Endothelial cell of umbilical vein (primary cell): ENCODE measurements around the gene SAA2. TPM values are rescaled to one million over a fixed set of nuclear protein-coding genes. Genes with fewer than 3 reads are reported as not detected.
"Not testable (repeated sequence)": the region's sequence is repeated elsewhere in the genome, so short reads cannot be mapped to it uniquely, and the experiment has no call there.

ENCODE experiments used
- BruUV-seq: library from RNA; stranded (reverse); fragments of 400-500 nt; replicated peaks from 2 replicates; lab custom pipeline; 2021; lab: Mats Ljungman, UMichigan
- CTCF ChIA-PET: fragments of 300-600, 350-600 bp; sonication (Branson Sonifier 250); formaldehyde crosslinking; loops from one replicate; lab custom pipeline; 2021; ENCODE audit warnings: antibody characterized with exemption, inconsistent platforms; lab: Charles Lee
- POLR2A ChIA-PET: fragments of 300-600, 350-600 bp; sonication (Branson Sonifier 250); formaldehyde crosslinking; loops from one replicate; lab custom pipeline; 2021; ENCODE audit warnings: antibody characterized with exemption, inconsistent platforms; lab: Charles Lee
- DNase-seq: peaks from one replicate; pipeline ENCODE4 v3.0.0-alpha.2; 2011; ENCODE audit warnings: low read depth, low spot score
- FAIRE-seq: peaks from 2 replicates; lab custom pipeline; 2011; peaks lifted over from hg19 to GRCh38; lab: Jason Lieb, UNC
- H2AFZ ChIP-seq: 2 replicates; pipeline ENCODE4 v1.6.0; 2012; ENCODE audit warnings: low read depth, low read length, control low read depth, inconsistent platforms
- H3K27ac ChIP-seq: 2 replicates; pipeline ENCODE4 v1.5.1; 2011; ENCODE audit warnings: low read depth, mild to moderate bottlenecking, control low read depth, low read length, moderate library complexity; ENCODE audit not compliant: insufficient read depth
- H3K27me3 ChIP-seq, 2 experiments: 2 replicates each; pipeline versions ENCODE4 v1.6.0 to v1.6.1; 2011; ENCODE audit warnings: low read length in 2 of 2, mixed read lengths in 1 of 2; ENCODE audit not compliant: control insufficient read depth in 2 of 2, insufficient read depth in 2 of 2
- H3K36me3 ChIP-seq, 2 experiments: 2 replicates in 1 of 2; 3 replicates in 1 of 2; pipeline ENCODE4 v1.5.1; 2011; ENCODE audit warnings: low read length in 2 of 2, mild to moderate bottlenecking in 1 of 2, moderate library complexity in 1 of 2; ENCODE audit not compliant: control insufficient read depth in 2 of 2, insufficient read depth in 2 of 2; ENCODE audit errors: extremely low read depth in 1 of 2
- H3K4me1 ChIP-seq: 3 replicates; pipeline ENCODE4 v1.5.1; 2011; ENCODE audit warnings: mild to moderate bottlenecking, low read length; ENCODE audit not compliant: control insufficient read depth, insufficient read depth; ENCODE audit errors: extremely low read depth
- H3K4me2 ChIP-seq: 2 replicates; pipeline ENCODE4 v1.6.1; 2011; ENCODE audit warnings: low read length, control low read depth, mixed read lengths; ENCODE audit not compliant: insufficient read depth
- H3K4me3 ChIP-seq, 3 experiments: fragments of 200-600 bp in 1 of 3; sonication (generic), shearing (Covaris generic) in 1 of 3; replicated peaks in 1 of 3; 2 replicates each; pipeline ENCODE4 v1.5.1; 2011 to 2016; ENCODE audit warnings: control low read depth in 3 of 3, low read length in 3 of 3, mild to moderate bottlenecking in 2 of 3, inconsistent platforms in 1 of 3, low read depth in 1 of 3, moderate library complexity in 1 of 3; ENCODE audit not compliant: insufficient read depth in 1 of 3
- H3K79me2 ChIP-seq: 2 replicates; pipeline ENCODE4 v1.6.0; 2012; ENCODE audit warnings: low read length, inconsistent platforms; ENCODE audit not compliant: control insufficient read depth, insufficient read depth
- H3K9ac ChIP-seq: replicated peaks from 2 replicates; pipeline ENCODE3; 2011; ENCODE audit warnings: low read length, control low read depth; ENCODE audit not compliant: insufficient read depth; ENCODE audit errors: extremely low read depth
- H3K9me1 ChIP-seq: replicated peaks from 3 replicates; pipeline ENCODE4 v1.6.0; 2011; ENCODE audit warnings: mild to moderate bottlenecking, low read length; ENCODE audit not compliant: control insufficient read depth, insufficient read depth; ENCODE audit errors: extremely low read depth
- H3K9me3 ChIP-seq: replicated peaks from 2 replicates; pipeline ENCODE4 v1.5.1; 2012; ENCODE audit warnings: low read length, inconsistent platforms; ENCODE audit not compliant: control insufficient read depth, insufficient read depth
- H4K20me1 ChIP-seq: replicated peaks from 2 replicates; pipeline ENCODE3; 2011; ENCODE audit warnings: mild to moderate bottlenecking, low read length; ENCODE audit not compliant: control insufficient read depth, insufficient read depth; ENCODE audit errors: extremely low read depth
- EZH2 ChIP-seq: IDR thresholded peaks from 2 replicates; pipeline ENCODE4 v1.6.1; 2012; ENCODE audit warnings: borderline replicate concordance, low read depth, mild to moderate bottlenecking, moderate library complexity, low read length, inconsistent platforms; ENCODE audit not compliant: severe bottlenecking
- FOS ChIP-seq: IDR thresholded peaks from 2 replicates; pipeline ENCODE4 v1.6.1; 2011; ENCODE audit warnings: mild to moderate bottlenecking, low read length, moderate library complexity, borderline replicate concordance; ENCODE audit not compliant: insufficient read depth
- GATA2 ChIP-seq: IDR thresholded peaks from 2 replicates; pipeline ENCODE4 v1.7.0; 2011; ENCODE audit warnings: low read depth, mild to moderate bottlenecking, moderate library complexity, mixed read lengths, low read length; ENCODE audit not compliant: insufficient read length, insufficient read depth
- JUN ChIP-seq: IDR thresholded peaks from 2 replicates; pipeline ENCODE4 v1.6.1; 2011; ENCODE audit warnings: borderline replicate concordance, low read depth; ENCODE audit not compliant: insufficient read length, insufficient read depth
- MYC ChIP-seq: IDR thresholded peaks from one replicate; pipeline ENCODE4 v1.6.1; 2011; ENCODE audit warnings: mild to moderate bottlenecking, low read depth, low read length
- POLR2A ChIP-seq: IDR thresholded peaks from 2 replicates; pipeline ENCODE4 v1.6.1; 2012; ENCODE audit warnings: low read depth, mild to moderate bottlenecking, control low read depth, low read length
- POLR2AphosphoS5 ChIP-seq: IDR thresholded peaks from 2 replicates; pipeline ENCODE4 v1.6.1; 2012; ENCODE audit warnings: low read depth, mild to moderate bottlenecking, control low read depth, low read length, moderate library complexity; ENCODE audit not compliant: insufficient read depth
- dilution Hi-C: fragments of 300-500 bp; cut with MboI; formaldehyde crosslinking; loops from one replicate; pipeline ENCODE4 v1.15.0; 2019; ENCODE audit warnings: low sequenced_read_pairs; ENCODE audit not compliant: extremely low pct_ligation_motif_present
- intact Hi-C: fragments of 100-400 bp; cut with micrococcal nuclease; formaldehyde crosslinking; loops from one replicate; pipeline ENCODE4 v1.10.0; 2022
- polyA plus RNA-seq, 4 experiments: library from polyadenylated mRNA; depleted of rRNA in 3 of 4; stranded (reverse) in 3 of 4; unstranded in 1 of 4; fragments of >200 nt; gene quantifications; 2 replicates each; pipeline versions ENCODE4 v1.2.1 to v1.2.3, GENCODE V29; 2011 to 2012; ENCODE audit warnings: missing spikeins in 1 of 4
- total RNA-seq: library from RNA; stranded (reverse); gene quantifications from 2 replicates; pipeline ENCODE4 v1.2.3, GENCODE V29; 2021
- TF ChIP-seq, protein P1 (sequence below): IDR thresholded peaks from 2 replicates; pipeline ENCODE4 v1.6.1; 2011; ENCODE audit not compliant: insufficient read depth, insufficient read length
- TF ChIP-seq, protein P2 (sequence below), 2 donors: IDR thresholded peaks; 1 replicate in 1 of 2; 2 replicates in 1 of 2; pipeline ENCODE4 v1.5.1; 2011; ENCODE audit warnings: low read length in 2 of 2, mild to moderate bottlenecking in 2 of 2, moderate library complexity in 2 of 2, control low read depth in 1 of 2, inconsistent platforms in 1 of 2, low read depth in 1 of 2; ENCODE audit not compliant: insufficient read depth in 1 of 2; ENCODE audit errors: extremely low read depth in 1 of 2

SAA2 gene
- total and polyA plus RNA-seq, 2 donors (not counting 3 experiments of a cell fraction or from before 2014, with no cell fraction given) = not detected

DNA sequence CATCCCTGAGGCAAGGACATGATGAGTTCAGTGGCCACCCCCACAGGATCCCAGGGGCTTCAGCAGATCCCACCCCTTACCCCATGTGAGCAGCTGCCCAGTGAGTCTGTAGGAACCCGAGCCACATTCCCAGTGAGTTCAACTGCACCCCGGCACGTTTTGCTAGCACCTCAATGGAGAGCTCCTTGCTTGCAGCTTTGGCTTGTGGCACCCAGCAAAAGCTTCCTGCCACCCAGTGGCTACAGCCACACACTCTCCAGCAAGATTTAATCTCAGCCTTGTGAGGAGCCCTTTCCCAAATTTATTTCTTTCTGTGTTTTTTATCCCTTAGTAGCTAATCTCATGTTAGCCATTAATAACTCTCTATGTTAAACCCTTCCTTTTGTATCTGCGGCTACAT is 21.6 kb upstream of the SAA2 start:
- Histone ChIP-seq H2AFZ (no peak overlapping the region), H3K27me3 (no peaks in the 10 kb centered on the region), H3K27ac (no peak overlapping the region), H4K20me1 (no peaks in the 10 kb centered on the region), H3K4me1 (no peaks in the 10 kb centered on the region), H3K9me3 (no peaks in the 10 kb centered on the region), H3K79me2 (no peaks in the 10 kb centered on the region), H3K9ac (no peak overlapping the region), H3K4me3 (no peak overlapping the region), H3K36me3 (no peaks in the 10 kb centered on the region), H3K9me1 (no peaks in the 10 kb centered on the region), H3K4me2 (no peak overlapping the region)
- dilution Hi-C loops (no loop called here), intact Hi-C loops (no loop called here)
- TF ChIP-seq POLR2AphosphoS5 = no peak
- TF ChIP-seq POLR2A = no peak
- TF ChIP-seq EZH2 = no peak
- TF ChIP-seq FOS = no peak
- TF ChIP-seq, protein P1, sequence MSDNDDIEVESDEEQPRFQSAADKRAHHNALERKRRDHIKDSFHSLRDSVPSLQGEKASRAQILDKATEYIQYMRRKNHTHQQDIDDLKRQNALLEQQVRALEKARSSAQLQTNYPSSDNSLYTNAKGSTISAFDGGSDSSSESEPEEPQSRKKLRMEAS = no peak
- TF ChIP-seq, protein P2, sequence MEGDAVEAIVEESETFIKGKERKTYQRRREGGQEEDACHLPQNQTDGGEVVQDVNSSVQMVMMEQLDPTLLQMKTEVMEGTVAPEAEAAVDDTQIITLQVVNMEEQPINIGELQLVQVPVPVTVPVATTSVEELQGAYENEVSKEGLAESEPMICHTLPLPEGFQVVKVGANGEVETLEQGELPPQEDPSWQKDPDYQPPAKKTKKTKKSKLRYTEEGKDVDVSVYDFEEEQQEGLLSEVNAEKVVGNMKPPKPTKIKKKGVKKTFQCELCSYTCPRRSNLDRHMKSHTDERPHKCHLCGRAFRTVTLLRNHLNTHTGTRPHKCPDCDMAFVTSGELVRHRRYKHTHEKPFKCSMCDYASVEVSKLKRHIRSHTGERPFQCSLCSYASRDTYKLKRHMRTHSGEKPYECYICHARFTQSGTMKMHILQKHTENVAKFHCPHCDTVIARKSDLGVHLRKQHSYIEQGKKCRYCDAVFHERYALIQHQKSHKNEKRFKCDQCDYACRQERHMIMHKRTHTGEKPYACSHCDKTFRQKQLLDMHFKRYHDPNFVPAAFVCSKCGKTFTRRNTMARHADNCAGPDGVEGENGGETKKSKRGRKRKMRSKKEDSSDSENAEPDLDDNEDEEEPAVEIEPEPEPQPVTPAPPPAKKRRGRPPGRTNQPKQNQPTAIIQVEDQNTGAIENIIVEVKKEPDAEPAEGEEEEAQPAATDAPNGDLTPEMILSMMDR (IDR thresholded peaks at IDR 0.05; ENCODE audit: extremely low read depth in 1 of 2, insufficient read depth in 1 of 2, low read depth in 1 of 2, low read length in 2 of 2) = no peak
- TF ChIP-seq MYC = no peak
- no peak for TF ChIP-seq GATA2
- no peak for TF ChIP-seq JUN
- ChIA-PET POLR2A (no interaction called here), CTCF (interaction anchor here (0.8 kb wide), 1 partner anchor 27 kb away, joined by 4 read pairs; no protein-coding TSS in a partner anchor)
- FAIRE-seq = no peak
- no TSS peak for BruUV-seq
- no peak for DNase-seq

DNA sequence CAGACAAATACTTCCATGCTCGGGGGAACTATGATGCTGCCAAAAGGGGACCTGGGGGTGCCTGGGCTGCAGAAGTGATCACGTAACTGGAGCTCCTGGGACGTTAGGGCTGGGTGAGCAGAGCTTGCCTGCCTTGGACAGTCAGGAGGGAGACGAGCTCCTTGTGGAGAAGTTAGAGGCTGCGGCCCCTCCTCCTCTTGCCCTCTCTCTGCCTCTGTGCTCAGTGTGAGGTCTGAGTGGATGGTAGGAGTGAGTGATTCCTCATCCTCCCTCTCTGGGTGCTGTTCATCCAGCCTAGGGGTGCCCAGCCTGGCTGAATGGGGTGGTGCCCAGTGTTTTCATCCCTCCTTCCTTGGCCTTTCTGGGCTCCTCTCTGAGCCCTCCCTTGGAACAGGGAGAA is 20.8 kb upstream of the SAA2 start:
- H3K9me1 ChIP-seq, intact Hi-C loops, H3K9me3 ChIP-seq, H3K4me3 ChIP-seq, POLR2A ChIA-PET, H4K20me1 ChIP-seq, H3K36me3 ChIP-seq, BruUV-seq, H3K4me2 ChIP-seq, H3K4me1 ChIP-seq, H3K9ac ChIP-seq, H3K27ac ChIP-seq, DNase-seq, FAIRE-seq, dilution Hi-C loops, H3K79me2 ChIP-seq, H2AFZ ChIP-seq, CTCF ChIA-PET, H3K27me3 ChIP-seq: not testable (repeated sequence)
